MCF 10A (cell line): ENCODE measurements around the gene TNNT2. TPM values are rescaled to one million over a fixed set of nuclear protein-coding genes. Genes with fewer than 3 reads are reported as not detected.

ENCODE experiments used
- BruUV-seq: library from RNA; stranded (reverse); fragments of 400-500 nt; replicated peaks from 2 replicates; lab custom pipeline; 2021; lab: Mats Ljungman, UMichigan
- CTCF ChIA-PET: fragments of 300-600 bp; sonication (Branson Sonifier 250); formaldehyde crosslinking; extraction: SDS; loops from one replicate; lab custom pipeline; 2021; ENCODE audit warnings: antibody characterized with exemption, inconsistent platforms; lab: Yijun Ruan, JAX
- POLR2A ChIA-PET: fragments of 300-600, 350-650 bp; sonication (Branson Sonifier 250); formaldehyde crosslinking; extraction: SDS; loops from one replicate; lab custom pipeline; 2020; ENCODE audit warnings: antibody characterized with exemption, inconsistent platforms; lab: Yijun Ruan, JAX
- DNase-seq: peaks from one replicate; pipeline ENCODE4 v3.0.0-alpha.2; 2018; ENCODE audit not compliant: unreplicated experiment
- H3K27ac Mint-ChIP-seq: one replicate; pipeline ENCODE4 v1.8.0; 2022; ENCODE audit warnings: mild to moderate bottlenecking, low read depth, mixed read lengths; ENCODE audit not compliant: unreplicated experiment
- H3K27me3 Mint-ChIP-seq: one replicate; pipeline ENCODE4 v1.8.0; 2022; ENCODE audit warnings: mixed read lengths; ENCODE audit not compliant: insufficient read depth, unreplicated experiment
- H3K36me3 Mint-ChIP-seq: one replicate; pipeline ENCODE4 v1.8.0; 2022; ENCODE audit warnings: mild to moderate bottlenecking, moderate library complexity, mixed read lengths; ENCODE audit not compliant: insufficient read depth, unreplicated experiment
- H3K4me1 Mint-ChIP-seq: one replicate; pipeline ENCODE4 v1.8.0; 2022; ENCODE audit warnings: mixed read lengths; ENCODE audit not compliant: insufficient read depth, unreplicated experiment
- H3K4me3 Mint-ChIP-seq: one replicate; pipeline ENCODE4 v1.8.0; 2022; ENCODE audit warnings: mild to moderate bottlenecking, moderate library complexity, mixed read lengths; ENCODE audit not compliant: unreplicated experiment
- H3K9me3 Mint-ChIP-seq: one replicate; pipeline ENCODE4 v1.8.0; 2022; ENCODE audit warnings: mixed read lengths; ENCODE audit not compliant: unreplicated experiment
- CTCF ChIP-seq: fragments of 200-600 bp; IDR thresholded peaks from one replicate; pipeline ENCODE4 v1.8.0; 2022; ENCODE audit warnings: antibody characterized with exemption, mild to moderate bottlenecking; ENCODE audit not compliant: unreplicated experiment
- intact Hi-C: fragments of 100-400 bp; cut with micrococcal nuclease; formaldehyde crosslinking; loops from 2 replicates; pipeline ENCODE4 v1.14.1; 2022
- total RNA-seq: library from RNA; stranded (reverse); gene quantifications from 2 replicates; pipeline ENCODE4 v1.2.3, GENCODE V29; 2022

The TNNT2 gene
- total RNA-seq, 1 experiment from 2014 or later: 0.37 TPM

GRCh38 chr1:201331166-201331565 lies 46.3 kb downstream of the TNNT2 start:
- TF ChIP-seq CTCF: no peak
- intact Hi-C loops: no loop called here
- H3K27ac Mint-ChIP-seq: no peak overlapping the region
- H3K4me3 Mint-ChIP-seq: no peak overlapping the region
- no peaks in the 10 kb centered on the region for H3K36me3 Mint-ChIP-seq
- H3K9me3 Mint-ChIP-seq: no peaks in the 10 kb centered on the region
- no TSS peak for BruUV-seq
- no peaks in the 10 kb centered on the region for H3K27me3 Mint-ChIP-seq
- H3K4me1 Mint-ChIP-seq: peaks cover 17% of the 10 kb centered on the region
- no peak for DNase-seq
- CTCF ChIA-PET: interaction anchor here (0.6 to 6.1 kb wide), 13 partner anchors 10 to 351 kb away, joined by 3 to 75 read pairs (median 4); no protein-coding TSS in a partner anchor
- POLR2A ChIA-PET: interaction anchor here (0.7 to 2.7 kb wide), 7 partner anchors 9 to 71 kb away, joined by 3 to 13 read pairs (median 3); no protein-coding TSS in a partner anchor

- no peak for TF ChIP-seq CTCF
Observed at GRCh38 chr1:201330541-201330940, 46.9 kb downstream of the TNNT2 start.

GRCh38 chr1:201329801-201330200 lies 47.7 kb downstream of the TNNT2 start:
- POLR2A ChIA-PET: interaction anchor here (0.7 to 2.7 kb wide), 8 partner anchors 8 to 34 kb away, joined by 3 to 13 read pairs (median 3); no protein-coding TSS in a partner anchor
- no peaks in the 10 kb centered on the region for H3K9me3 Mint-ChIP-seq
- no peak overlapping the region for H3K27ac Mint-ChIP-seq
- H3K4me1 Mint-ChIP-seq: peaks cover 11% of the 10 kb centered on the region
- H3K36me3 Mint-ChIP-seq: no peaks in the 10 kb centered on the region
- H3K4me3 Mint-ChIP-seq: no peak overlapping the region
- CTCF ChIA-PET: interaction anchor here (0.7 to 6.1 kb wide), 11 partner anchors 10 to 357 kb away, joined by 3 to 75 read pairs (median 4); no protein-coding TSS in a partner anchor
- no peak for TF ChIP-seq CTCF
- intact Hi-C loops: no loop called here
- no peak for DNase-seq
- H3K27me3 Mint-ChIP-seq: no peaks in the 10 kb centered on the region
- no TSS peak for BruUV-seq

More at GRCh38 chr1:201330541-201330940, 46.9 kb downstream of the TNNT2 start:
- ChIA-PET CTCF (interaction anchor here (0.6 to 6.1 kb wide), 12 partner anchors 9 to 351 kb away, joined by 3 to 75 read pairs (median 4); no protein-coding TSS in a partner anchor), POLR2A (interaction anchor here (0.7 to 2.7 kb wide), 8 partner anchors 9 to 71 kb away, joined by 3 to 13 read pairs (median 3); no protein-coding TSS in a partner anchor)
- H3K36me3 Mint-ChIP-seq: no peaks in the 10 kb centered on the region
- H3K9me3 Mint-ChIP-seq: no peaks in the 10 kb centered on the region
- no peaks in the 10 kb centered on the region for H3K27me3 Mint-ChIP-seq
- BruUV-seq: no TSS peak
- intact Hi-C loops: no loop called here
- no peak for DNase-seq
- no peak overlapping the region for H3K4me3 Mint-ChIP-seq
- H3K4me1 Mint-ChIP-seq: peaks cover 17% of the 10 kb centered on the region
- no peak overlapping the region for H3K27ac Mint-ChIP-seq

GRCh38 chr1:201329286-201329685 lies 48.2 kb downstream of the TNNT2 start:
- DNase-seq: peak; percentile 76
- TF ChIP-seq CTCF: no peak
- intact Hi-C loops: no loop called here
- no peaks in the 10 kb centered on the region for H3K9me3 Mint-ChIP-seq
- no TSS peak for BruUV-seq
- CTCF ChIA-PET: interaction anchor here (0.6 to 6.1 kb wide), 13 partner anchors 10 to 357 kb away, joined by 3 to 75 read pairs (median 4); no protein-coding TSS in a partner anchor
- no peak overlapping the region for H3K27ac Mint-ChIP-seq
- peaks cover 11% of the 10 kb centered on the region for H3K4me1 Mint-ChIP-seq
- no peaks in the 10 kb centered on the region for H3K27me3 Mint-ChIP-seq
- no peak overlapping the region for H3K4me3 Mint-ChIP-seq
- no peaks in the 10 kb centered on the region for H3K36me3 Mint-ChIP-seq
- POLR2A ChIA-PET: interaction anchor here (0.7 to 2.7 kb wide), 5 partner anchors 10 to 33 kb away, joined by 3 to 13 read pairs (median 3); no protein-coding TSS in a partner anchor
